Camera-type eye (tissue), 1 donor: Measurements from ENCODE around the gene GFRA1. TPM values are rescaled to one million over a fixed set of nuclear protein-coding genes. Genes with fewer than 3 reads are reported as not detected.

Source experiments
- total RNA-seq: library from RNA; depleted of rRNA; stranded (reverse); fragments of >200 nt; gene quantifications from one replicate; pipeline ENCODE4 v1.2.3, GENCODE V29; 2014

Gene GFRA1, protein sequence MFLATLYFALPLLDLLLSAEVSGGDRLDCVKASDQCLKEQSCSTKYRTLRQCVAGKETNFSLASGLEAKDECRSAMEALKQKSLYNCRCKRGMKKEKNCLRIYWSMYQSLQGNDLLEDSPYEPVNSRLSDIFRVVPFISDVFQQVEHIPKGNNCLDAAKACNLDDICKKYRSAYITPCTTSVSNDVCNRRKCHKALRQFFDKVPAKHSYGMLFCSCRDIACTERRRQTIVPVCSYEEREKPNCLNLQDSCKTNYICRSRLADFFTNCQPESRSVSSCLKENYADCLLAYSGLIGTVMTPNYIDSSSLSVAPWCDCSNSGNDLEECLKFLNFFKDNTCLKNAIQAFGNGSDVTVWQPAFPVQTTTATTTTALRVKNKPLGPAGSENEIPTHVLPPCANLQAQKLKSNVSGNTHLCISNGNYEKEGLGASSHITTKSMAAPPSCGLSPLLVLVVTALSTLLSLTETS
- 62.2 TPM for total RNA-seq

GRCh38 chr10:116272440-116273283 is at the start of gene GFRA1:
Gene GFRA1 (minus strand): TSS chr10:116273206. CDS start chr10:116272029, 1,177 bp downstream.

Other genes starting within 250 kb of the GFRA1 start
- not detected for gene CCDC172, start 51.2 kb upstream of the GFRA1 start, total RNA-seq
- gene PNLIPRP3, start 154.6 kb upstream of the GFRA1 start, total RNA-seq = not detected